GM18498 (cell line): ENCODE measurements around the gene CACNA2D3.

Experiments used
- ATAC-seq: cut with Tn5 transposase; IDR thresholded peaks from one replicate; pipeline ENCODE4 v1.9.1; 2021; ENCODE audit warnings: mild to moderate bottlenecking, moderate library complexity; ENCODE audit not compliant: unreplicated experiment

CACNA2D3 gene

DNA sequence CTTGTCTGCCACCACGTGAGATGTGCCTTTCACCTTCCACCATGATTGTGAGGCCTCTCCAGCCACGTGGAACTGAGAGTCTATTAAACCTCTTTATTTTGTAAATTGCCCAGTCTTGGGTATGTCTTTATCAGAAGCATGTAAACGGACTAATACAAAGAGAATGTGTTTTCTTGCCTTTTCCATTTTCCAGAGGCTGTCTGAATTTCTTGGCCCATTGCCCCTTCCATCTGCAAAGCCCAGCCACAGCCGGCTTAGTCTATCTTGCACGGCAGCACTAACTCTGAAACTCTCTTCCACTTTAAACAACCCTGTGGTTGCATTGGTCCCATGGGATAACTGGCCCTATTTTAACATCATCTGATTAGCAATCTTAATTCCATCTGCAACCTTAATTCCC, 590.2 kb downstream of the CACNA2D3 start:
- no peak for ATAC-seq

DNA sequence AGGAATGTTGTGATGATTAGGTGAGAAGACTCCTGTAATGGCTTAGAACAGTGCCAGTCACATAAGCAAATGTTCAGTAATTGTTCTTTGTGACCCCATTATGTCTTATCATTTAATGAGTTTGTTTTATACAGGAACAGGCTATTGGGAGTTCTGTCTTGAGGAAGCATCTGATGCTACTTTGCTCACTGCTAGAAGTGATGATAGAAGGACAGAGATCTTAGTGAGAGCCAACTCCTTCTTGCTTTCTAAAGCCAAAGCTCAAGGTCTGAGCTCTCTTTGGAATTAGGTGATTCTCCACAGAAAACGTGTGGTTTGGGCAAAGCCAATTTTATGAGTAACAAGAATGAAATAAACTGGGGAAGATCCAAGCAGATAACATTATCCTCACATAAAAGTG, 590.7 kb downstream of the CACNA2D3 start:
- ATAC-seq: no peak

DNA sequence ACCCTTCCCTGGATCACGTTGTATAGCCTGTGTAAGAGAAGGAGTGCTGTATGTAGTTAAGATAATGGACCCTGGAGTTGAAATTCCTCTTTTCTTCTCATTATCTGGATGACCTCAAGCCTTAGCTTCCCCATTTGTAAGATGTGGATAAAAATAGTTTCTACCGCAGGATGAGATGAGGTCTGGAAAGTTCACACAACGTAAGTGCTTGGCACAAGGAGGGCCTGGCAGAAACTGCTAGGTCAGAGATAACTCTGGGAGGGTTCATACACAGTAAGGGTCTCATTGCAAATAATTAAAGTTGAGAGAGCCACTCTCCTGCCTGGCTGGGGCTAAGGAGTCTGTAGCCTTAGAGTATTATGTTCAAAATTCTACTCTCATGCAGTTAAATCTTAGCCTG, 591.1 kb downstream of the CACNA2D3 start:
- no peak for ATAC-seq

DNA sequence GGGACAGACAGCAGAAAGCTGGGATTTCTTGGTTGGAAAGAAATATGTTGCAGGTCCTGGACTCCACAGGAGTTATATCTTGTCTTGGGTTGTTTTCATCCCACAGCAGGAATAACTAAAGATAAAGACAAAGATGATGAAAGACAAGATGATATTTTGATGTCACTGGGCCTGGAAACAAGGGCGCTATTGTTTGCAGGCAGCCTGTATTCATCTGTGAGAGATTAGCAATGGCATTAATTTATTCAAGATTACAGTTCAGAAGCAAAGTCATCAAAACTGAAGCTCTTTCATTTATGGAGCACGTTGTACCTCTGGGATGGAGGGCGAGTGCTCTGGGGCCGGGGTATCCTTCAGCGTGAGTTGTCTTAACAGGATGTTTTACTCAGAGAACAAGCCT, 591.7 kb downstream of the CACNA2D3 start:
- no peak for ATAC-seq

DNA sequence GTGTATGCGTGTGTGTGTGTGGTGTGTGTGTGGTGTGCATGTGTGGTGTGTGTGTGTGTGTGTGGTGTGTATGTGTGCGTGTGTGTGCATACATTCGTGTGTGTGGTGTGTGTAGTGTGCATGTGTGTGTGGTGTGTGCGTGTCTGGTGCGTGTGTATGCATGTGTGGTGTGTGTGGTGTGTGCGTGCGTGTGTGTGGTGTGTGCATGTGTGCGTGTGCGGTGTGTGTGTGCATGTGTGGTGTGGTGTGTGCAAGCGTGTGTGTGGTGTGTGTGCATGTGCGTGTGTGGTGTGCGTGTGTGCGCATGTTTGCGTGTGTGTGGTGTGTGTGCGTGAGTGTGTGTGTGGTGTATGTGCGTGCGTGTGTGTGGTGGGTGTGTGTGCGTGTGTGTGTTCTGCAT, 595.2 kb downstream of the CACNA2D3 start:
- no peak for ATAC-seq

DNA sequence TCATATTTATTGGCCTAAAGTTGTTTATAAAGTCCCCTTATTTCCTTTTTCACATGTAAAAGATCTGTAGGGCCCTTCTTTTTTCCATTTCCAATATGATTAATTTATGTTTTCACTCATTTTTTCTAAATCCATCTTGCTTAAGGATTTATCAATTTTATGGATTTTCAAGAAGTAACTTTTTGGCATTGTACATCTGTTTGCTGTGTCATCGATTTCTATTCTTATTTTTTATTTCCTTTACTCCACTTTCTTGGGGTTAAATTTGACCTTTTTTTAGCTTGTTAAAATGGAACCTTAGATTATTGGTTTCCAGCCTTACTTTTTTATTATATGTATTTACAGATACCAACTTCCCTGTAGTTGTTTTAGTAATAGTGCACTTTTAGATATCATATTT, 597.6 kb downstream of the CACNA2D3 start:
- ATAC-seq: no peak

DNA sequence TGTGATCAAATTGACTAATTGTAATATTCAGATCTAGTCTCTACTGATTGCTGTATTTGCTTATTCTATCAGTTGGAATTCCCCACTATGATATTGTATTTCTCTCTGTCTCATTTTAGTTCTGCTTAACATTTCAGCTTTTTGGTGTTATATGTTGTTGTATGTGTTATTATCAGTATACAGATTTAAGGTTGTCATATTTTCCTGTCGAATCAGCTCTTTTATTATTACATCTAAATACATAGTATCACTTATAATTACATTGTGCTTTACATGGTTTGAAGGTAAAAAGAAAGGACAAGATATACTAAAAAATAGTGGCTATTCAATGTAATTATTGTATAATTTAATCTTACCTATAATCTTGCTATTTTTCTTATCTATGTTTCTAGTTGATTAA, 598.3 kb downstream of the CACNA2D3 start:
- ATAC-seq: no peak

DNA sequence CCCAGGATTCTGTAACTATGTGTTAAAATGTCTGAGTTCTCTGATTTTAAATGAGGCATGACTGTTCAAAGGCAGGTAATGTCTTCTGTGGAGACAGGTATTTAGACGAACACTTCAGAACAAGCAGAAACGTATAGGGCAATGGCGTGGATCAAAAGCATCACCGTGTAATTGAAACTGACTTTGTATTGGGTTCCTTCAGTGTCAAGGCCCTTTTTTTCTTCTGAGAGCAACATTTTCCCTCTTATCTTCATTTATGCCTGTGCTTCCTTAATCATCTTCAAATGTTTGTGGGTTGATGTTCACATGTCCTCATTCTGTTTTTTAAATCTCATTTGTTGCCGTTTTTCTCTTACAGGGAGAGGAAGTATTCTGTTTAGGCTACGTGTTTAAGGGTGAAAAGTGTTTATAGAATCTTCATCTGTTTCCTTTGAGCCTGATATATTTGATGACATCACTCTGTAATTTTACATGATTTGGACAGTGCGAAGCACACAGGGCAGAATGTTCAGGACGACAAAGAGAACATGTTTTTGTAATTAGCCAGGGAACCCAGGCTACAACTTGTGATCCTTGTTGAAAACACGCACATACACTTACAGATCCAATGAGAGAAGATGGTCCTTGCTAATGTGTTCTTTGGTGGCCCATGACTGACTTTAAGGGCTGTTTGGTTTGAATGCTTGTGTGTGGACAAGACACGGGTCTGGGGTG, 609.5 kb downstream of the CACNA2D3 start:
- no peak for ATAC-seq

DNA sequence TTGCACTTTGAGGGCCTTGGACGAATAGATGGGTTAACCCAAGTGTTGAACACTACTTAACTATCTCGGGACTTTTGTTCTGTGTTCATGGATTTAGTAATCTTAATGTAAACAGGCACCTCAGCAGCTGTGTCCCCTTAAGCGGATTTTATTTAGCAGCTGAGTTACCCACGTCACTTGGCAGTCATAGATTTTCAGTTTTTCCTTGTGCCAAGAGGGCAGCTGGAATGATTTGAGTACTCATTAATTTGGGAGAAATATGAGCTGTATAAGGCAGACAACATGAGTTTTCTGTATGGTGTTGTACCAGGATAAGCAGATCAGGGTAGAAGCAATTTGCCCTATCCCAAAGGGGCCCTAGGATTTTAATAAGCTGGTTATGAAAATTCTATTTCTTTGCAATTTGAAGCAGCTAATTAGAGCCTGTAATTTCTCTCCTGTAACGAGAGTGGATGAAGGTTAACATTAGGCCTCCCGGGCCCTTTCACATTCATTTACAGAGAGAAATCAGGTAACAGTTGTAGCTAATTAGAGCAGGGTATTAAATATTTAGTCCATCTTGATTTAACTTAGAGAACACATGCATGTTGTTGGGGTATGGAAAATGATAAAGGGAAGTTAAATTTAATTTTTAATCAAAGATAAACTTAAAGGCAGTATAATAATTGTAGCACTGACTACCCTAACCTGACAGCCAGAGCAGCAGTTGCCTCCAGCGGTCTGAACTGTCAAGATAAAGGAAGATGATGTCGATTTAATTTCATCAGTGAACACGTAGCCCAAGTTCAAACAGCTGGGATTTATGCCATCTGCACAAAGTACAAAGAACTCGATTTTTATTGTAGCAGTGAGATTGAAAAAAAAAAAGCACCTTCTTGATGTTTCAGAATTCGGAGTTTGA, 611.0 kb downstream of the CACNA2D3 start:
- no peak for ATAC-seq

DNA sequence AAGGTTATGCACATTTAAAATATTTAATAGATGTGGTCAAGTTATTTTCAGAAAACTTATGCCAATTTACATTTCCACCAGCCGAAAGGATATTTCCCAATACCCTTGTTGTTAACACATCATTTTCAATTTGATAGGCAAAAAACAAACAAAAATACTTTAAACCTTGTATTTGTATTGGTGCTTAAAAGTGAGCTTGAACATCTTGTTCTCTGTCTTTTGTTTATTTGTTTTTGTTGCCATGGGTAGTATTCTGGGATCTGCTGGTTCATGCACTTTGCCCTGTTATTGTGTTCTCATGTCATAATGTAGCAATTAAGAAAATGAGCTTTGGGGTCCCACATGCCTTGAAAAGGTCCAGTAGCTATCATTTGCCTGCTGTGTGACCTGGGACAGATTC, 614.1 kb downstream of the CACNA2D3 start:
- no peak for ATAC-seq

DNA sequence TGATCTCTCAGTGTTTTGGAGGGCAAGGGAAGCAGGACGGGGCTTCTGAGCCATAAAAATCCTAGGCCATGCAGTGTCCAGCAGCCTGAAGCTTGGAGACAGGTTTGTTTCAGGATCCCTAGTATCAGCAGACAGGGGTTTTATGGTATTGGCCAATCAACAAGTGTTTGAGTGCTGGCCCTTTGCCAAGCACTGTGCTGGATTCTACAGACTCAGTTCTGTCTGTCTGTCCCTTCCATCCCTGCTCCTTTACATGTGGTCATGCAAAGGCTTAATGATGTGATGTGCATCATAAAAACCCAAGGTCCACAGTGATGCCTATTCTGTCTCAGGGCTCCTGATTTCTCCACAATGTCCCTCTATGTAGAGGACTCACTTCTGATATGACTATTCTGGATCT, 621.4 kb downstream of the CACNA2D3 start:
- ATAC-seq: no peak

DNA sequence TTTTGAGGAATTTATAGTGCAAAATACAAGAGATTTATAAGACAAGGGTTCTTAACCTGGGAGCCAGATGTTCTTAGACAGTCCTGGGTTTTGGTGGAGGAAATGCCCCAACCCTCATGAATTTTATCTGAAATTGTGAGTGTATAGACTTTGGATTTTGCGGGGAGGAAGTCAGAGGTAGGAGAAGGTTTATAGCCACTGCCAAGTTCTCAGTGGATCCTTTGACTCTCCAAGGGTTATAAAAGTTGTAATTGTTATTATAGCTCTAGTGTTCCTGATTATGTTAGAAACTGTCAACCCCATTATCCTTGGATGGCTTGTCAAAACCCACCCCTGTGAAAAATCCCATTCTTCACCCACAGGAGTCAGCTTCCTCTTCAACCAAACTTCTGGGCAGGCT, 621.9 kb downstream of the CACNA2D3 start:
- no peak for ATAC-seq

DNA sequence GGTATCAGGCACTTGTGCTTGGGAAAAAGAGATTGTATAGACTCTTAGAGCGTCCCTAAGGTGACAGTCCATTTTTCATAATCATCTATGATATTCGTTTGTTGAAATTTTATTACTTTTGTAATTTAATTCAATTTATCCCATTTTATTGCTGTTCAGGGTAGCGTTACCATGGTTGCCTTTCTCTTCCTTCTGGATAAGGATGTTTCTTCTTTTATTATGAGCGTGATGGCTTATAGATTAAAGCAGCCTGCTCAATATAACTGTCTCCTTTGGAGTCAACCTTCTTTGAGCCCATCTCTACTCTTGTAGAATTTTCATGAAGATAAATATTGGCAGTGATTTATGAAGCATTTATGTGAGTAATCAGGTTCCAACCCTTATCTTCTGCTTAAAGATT, 623.5 kb downstream of the CACNA2D3 start:
- ATAC-seq: no peak

DNA sequence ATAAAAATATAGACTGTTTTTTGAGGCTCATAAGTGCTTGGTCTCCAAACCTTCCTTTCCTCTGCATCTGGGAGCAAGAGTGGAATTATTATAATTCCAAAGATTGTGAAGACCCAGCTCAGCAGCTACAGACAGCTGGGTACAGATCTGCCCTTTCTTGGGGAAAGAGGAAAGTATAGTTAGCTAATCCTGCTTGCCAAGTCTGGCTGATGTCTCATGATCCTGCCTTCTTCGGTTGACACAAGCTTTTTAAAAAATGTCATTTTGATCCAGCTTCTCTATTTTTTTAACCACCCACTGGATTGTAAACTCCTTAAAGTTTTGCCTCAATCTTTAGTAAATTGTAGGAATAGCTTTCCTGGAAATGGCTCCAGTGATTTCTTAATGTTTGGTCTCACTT, 624.4 kb downstream of the CACNA2D3 start:
- no peak for ATAC-seq

DNA sequence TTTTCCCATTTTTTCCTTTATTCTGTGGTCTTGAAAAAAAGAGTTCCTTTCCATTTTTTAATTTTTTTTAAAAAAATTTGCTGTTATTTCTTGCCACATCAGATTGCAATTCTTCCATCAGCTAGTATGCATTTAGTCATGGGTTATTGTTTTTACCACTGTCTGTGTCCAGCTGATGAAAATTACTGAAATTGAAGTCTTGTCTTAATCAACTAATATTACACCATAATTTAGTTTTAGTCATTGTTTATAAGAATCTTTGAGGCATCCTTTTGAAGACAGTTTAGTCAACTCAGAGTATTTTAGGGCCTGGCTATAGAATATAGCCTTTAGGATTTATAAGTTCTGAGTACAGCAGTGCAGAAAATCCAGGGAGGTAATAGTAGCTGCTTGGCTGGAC, 633.4 kb downstream of the CACNA2D3 start:
- ATAC-seq: no peak

DNA sequence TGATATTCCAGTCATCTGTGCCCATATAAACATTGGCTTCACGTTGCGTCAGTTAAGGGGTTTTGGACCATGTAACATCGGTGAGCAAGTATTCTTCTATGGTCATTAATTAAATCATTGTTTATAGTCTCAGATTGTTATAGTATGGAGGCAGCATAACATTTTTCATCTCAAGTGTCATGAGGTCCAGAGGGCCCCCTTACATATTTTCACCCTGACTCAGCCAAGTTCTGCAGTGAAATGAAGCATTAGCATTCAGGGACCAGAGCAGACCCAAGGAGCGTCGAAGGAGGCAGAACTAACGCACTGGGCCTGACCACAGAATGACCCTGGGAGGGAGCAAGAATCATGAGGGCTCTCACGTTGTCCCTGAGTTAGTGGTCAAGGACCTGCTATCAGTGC, 634.0 kb downstream of the CACNA2D3 start:
- no peak for ATAC-seq

DNA sequence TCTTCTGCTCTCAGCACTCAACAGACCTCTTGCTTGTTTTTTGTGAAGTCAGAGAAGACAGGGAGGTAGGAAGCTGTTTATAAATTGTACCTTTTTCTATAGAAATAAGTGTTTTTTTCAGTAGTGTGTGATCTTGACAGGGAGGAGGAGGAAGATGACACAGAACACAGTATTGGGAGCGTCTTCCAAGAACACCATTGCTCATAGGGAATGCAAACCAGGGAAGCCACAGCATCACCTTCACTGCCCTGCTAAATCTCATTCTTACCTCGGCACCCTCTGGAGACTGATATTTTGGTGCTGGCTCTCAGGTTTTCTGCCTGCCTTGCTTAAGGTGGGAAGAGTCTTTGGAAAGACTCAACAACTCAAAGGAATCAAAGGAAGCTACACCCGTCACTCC, 636.1 kb downstream of the CACNA2D3 start:
- no peak for ATAC-seq

DNA sequence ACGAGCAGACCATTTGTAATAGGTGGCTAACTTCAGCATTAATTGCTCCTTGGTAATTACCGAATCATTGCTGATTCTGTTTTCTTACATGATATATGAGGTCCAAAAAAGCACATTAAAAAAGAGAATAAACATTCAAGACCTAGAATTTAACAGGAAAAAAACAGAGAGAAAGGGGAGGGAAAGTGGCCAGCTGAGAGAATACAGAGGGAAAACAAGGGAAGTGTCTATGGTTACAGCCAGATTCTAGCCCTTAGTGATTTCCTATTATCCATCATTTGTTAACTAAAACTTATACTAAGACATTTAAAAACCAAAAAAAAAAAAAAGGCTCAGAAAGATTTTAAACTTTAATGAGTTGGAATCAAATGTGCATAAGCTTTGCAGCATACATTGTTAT, 636.8 kb downstream of the CACNA2D3 start:
- no peak for ATAC-seq

DNA sequence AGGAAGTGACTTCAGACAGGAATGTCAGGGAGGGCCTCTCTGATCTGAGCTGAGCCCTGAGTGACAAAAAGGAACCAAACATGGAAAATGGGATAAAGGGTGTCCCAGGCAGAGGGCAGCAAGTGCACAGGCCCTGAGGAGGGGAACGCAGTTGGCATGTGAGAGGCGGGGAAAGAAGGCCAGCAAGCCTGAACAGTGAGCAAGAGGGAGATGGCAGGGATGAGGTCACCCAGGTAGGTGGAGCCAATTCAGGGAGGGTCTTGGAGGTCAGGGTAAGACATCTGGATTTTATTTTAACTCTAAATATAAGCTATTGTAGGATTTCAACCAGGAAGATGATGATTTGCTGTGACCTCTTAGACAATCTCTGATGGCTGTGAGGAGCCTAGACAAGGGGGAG, 637.8 kb downstream of the CACNA2D3 start:
- no peak for ATAC-seq

DNA sequence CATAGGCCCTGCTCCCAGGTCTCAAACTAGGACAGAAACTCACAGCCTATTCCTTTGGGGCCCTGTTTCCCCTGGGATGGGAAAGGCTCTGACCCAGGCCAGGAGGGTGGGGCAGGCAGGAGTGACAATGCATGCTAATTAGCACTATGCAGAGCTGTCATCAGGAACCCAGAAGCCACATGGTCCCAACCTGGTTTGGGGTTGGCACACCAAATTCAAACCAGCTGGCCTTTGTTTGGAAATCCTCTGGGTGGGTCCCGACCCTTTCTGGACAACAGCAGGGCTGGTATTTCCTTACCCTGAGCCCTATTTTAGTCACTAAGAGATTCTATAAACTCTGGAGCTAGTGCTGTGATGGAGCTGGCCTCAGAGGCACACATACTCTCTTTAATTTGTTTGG, 639.3 kb downstream of the CACNA2D3 start:
- no peak for ATAC-seq

DNA sequence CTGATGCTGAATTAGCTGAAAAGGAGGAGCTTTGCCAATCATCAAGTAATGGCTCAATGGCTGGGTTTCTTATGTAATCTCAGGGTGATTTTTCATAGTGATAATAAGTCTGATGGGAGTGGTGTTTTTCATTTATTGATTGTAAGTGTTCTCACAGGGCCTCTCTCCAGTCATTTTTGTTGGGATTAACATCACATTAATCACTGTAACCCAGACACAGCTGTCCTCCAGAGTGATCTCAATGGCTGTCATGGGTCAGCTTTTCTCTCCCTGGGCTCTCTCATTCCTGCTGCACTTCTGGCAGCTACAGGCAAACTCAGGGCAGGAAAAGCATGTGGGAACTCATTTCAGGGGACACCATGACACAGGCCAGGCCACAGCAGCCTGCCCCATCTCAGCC, 642.6 kb downstream of the CACNA2D3 start:
- no peak for ATAC-seq

DNA sequence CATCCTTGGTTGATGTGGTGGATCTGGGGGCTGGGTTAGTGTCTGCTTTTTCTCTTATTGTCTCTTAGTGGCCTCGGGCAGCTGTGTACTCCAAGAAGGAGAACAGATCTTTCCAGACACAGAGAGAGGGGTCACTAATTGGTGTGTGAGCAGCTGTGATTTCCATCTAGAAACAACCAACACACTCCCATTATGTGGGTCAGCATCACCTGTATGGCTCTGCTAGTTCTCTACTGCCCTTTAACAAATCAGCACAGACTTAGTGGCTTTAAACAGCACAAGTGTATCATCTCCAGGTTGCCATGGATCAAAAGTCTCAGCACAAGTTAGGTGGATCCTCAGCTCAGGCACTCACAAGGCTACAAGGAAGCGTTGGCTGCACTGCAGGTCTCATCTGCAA, 648.7 kb downstream of the CACNA2D3 start:
- no peak for ATAC-seq
